NB4 (cell line): ENCODE measurements around the gene EFHC2.

Experiments
- DNase-seq: peaks from one replicate; pipeline ENCODE4 v3.0.0; 2010; ENCODE audit warnings: low read depth
- H3K4me3 ChIP-seq: one replicate; pipeline ENCODE4 v1.5.1; 2011; ENCODE audit warnings: mild to moderate bottlenecking, low read depth, low read length, moderate library complexity
- MYC ChIP-seq: IDR thresholded peaks from 2 replicates; pipeline ENCODE4 v1.6.1; 2011; ENCODE audit warnings: low read depth, low read length
- POLR2A ChIP-seq: IDR thresholded peaks from 2 replicates; pipeline ENCODE4 v1.6.1; 2011; ENCODE audit warnings: mild to moderate bottlenecking; ENCODE audit not compliant: insufficient read length; ENCODE audit errors: extremely low read depth
- TF ChIP-seq, protein P1 (sequence below): IDR thresholded peaks from one replicate; pipeline ENCODE4 v1.5.1; 2012; ENCODE audit warnings: low read depth, low read length
- TF ChIP-seq, protein P2 (sequence below): IDR thresholded peaks from 2 replicates; pipeline ENCODE4 v1.6.1; 2011; ENCODE audit warnings: low read depth, low read length

The EFHC2 gene, protein sequence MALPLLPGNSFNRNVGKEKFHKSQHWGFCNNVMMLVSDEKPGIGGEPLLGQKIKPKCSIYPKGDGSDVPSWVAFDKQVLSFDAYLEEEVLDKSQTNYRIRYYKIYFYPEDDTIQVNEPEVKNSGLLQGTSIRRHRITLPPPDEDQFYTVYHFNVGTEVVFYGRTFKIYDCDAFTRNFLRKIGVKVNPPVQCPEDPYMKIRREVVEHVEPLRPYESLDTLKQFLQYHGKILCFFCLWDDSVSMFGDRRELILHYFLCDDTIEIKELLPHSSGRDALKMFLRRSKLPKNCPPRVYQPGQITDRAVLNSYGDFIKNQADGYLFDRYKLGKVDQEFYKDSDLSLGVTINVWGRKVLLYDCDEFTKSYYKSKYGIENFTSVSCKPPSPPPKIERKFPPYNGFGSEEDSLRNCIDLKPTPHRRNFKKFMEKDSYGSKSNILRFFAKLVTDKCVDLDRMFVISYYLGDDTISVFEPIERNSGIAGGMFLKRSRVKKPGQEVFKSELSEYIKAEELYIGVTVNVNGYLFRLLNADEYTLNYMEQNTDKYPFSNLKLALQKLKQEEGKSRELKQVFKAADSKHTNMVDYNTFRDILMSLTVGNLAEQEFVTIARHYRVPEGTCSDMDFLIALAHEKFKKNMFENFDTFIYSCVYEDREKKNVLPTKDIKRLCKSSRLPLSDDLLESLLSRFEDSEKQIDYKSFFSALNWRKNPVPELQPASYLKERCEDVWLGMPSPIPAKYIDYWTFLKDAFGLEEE

GRCh38 chrX:44343412-44344141, at the start of gene EFHC2:
Gene EFHC2, minus strand, starts transcription at chrX:44343672. Its CDS starts 84 bp downstream, at chrX:44343588.
- peak within 1 kb of the TSS; percentile 50 for H3K4me3 ChIP-seq
- DNase-seq: peak; percentile 58
- TF ChIP-seq POLR2A (no peak), MYC (no peak)
- TF ChIP-seq, protein P1, sequence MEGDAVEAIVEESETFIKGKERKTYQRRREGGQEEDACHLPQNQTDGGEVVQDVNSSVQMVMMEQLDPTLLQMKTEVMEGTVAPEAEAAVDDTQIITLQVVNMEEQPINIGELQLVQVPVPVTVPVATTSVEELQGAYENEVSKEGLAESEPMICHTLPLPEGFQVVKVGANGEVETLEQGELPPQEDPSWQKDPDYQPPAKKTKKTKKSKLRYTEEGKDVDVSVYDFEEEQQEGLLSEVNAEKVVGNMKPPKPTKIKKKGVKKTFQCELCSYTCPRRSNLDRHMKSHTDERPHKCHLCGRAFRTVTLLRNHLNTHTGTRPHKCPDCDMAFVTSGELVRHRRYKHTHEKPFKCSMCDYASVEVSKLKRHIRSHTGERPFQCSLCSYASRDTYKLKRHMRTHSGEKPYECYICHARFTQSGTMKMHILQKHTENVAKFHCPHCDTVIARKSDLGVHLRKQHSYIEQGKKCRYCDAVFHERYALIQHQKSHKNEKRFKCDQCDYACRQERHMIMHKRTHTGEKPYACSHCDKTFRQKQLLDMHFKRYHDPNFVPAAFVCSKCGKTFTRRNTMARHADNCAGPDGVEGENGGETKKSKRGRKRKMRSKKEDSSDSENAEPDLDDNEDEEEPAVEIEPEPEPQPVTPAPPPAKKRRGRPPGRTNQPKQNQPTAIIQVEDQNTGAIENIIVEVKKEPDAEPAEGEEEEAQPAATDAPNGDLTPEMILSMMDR: no peak
- TF ChIP-seq, protein P2, sequence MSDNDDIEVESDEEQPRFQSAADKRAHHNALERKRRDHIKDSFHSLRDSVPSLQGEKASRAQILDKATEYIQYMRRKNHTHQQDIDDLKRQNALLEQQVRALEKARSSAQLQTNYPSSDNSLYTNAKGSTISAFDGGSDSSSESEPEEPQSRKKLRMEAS: no peak

DNA sequence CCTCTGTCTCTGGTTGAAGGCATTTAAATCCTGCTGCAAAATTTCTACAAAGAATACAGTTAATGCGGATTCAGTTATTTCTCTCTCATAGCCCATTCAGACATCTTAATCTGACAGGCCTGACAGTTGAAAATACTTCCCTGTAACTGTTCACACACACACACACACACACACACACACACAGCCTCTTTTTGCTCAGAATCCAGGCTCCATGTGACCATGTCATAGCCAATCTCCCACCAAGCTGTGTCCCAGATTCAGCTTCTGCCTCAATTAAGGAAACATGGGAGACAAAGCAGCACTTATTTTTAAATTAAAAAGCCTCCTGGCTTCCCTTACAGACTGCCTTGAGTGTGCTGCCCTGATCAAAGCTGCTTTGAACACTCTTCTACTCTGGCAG, 49.3 kb upstream of the EFHC2 start:
- TF ChIP-seq, protein P2: no peak
- TF ChIP-seq POLR2A (no peak), MYC (no peak)
- TF ChIP-seq, protein P1: no peak
- no peak overlapping the region for H3K4me3 ChIP-seq
- DNase-seq: no peak

GRCh38 chrX:44384688-44385338, 41.3 kb upstream of the EFHC2 start:
- no peak overlapping the region for H3K4me3 ChIP-seq
- DNase-seq: no peak
- TF ChIP-seq POLR2A: no peak
- TF ChIP-seq, protein P2: no peak
- no peak for TF ChIP-seq MYC
- TF ChIP-seq, protein P1: no peak

GRCh38 chrX:44382871-44383270, 39.4 kb upstream of the EFHC2 start:
- no peak for DNase-seq
- H3K4me3 ChIP-seq: no peak overlapping the region
- TF ChIP-seq MYC (no peak), POLR2A (no peak)
- TF ChIP-seq, protein P2: no peak
- TF ChIP-seq, protein P1: no peak

GRCh38 chrX:44352758-44353157, 9.3 kb upstream of the EFHC2 start:
- DNase-seq: no peak
- TF ChIP-seq, protein P1: no peak
- TF ChIP-seq, protein P2: no peak
- no peak for TF ChIP-seq MYC
- no peak for TF ChIP-seq POLR2A
- H3K4me3 ChIP-seq: no peak overlapping the region
